Measurements from ENCODE around the gene CHRNA4.

Gene CHRNA4

DNA sequence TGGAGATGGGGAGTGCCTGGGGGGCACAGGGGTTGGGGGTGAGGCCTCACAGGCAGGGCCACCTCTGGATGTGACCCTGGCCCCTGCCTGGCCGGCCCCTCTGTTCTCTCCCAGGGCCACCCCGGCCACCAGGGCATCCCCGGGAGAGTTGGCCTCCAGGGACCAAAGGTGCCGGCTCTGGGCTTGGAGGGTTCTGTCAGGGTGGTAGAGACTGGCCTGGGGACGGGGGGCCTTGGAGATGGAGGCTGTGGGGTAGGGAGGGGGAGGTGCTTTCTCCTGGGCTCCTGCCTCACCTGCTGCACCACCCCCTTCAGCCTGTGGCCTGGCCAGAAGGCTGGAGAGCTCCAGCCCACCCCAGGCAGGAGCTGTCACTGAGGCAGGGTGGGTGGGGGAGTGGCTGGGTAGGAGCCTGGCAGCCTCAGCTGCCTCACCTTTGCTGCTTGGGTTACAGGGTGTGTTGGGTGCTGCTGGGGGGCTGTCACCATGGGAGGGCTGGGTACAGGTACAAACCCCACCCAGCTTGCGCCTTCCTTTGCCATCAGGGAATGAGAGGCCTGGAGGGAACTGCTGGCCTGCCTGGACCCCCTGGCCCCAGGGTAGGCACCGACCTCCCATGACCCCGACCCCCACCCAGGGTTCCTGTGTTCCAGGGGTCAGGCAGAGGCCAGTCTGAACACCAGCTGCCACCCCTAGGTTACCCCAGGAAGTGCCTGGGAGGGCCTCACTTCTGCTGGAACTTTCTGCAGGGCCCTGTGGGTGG, 35.4 kb downstream of the CHRNA4 start:
- Histone ChIP-seq H3K27me3 (ENCODE audit: insufficient read depth, low read length) (no peaks in the 10 kb centered on the region), H3K9ac (ENCODE audit: low read depth, low read length) (no peak overlapping the region), H3K36me3 (ENCODE audit: insufficient read depth, low read length) (no peaks in the 10 kb centered on the region), H3K9me3 (ENCODE audit: insufficient read depth, low read depth, low read length) (no peaks in the 10 kb centered on the region), H3K4me3 (ENCODE audit: low read length) (no peak overlapping the region), H3K4me1 (ENCODE audit: insufficient read depth, low read length) (0 out of 2 replicates have a peak, but pooled peaks cover 4% of the 10 kb centered on the region), H3K27ac (ENCODE audit: low read depth, low read length) (no peak overlapping the region)
- 91% methylated on average over 8 of the region's 8 CpGs for WGBS

DNA sequence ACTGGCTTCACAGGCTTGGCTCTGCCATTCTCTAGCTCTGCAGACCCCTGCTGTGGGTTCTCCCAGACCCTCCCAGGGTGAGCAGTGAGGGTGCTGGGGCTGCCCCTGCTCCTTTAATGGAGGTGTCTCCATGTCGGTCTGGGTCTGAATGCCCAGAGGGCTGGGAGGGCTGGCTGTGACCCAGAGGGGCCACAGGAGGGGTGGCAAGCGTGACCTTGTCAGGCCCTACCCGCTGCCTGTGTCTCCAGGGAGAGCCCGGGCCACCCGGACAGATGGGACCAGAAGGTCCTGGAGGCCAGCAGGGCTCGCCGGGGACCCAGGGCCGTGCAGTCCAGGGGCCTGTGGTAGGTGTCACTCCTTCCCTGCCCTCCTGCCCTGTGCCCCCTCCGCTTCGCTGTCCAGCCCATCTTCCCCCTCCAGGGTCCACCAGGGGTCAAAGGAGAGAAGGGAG, 36.1 kb downstream of the CHRNA4 start:
- H3K36me3 ChIP-seq (ENCODE audit: insufficient read depth, low read length), result no peaks in the 10 kb centered on the region
- no peaks in the 10 kb centered on the region for H3K9me3 ChIP-seq (ENCODE audit: insufficient read depth, low read depth, low read length)
- H3K4me1 ChIP-seq (ENCODE audit: insufficient read depth, low read length), result 0 out of 2 replicates have a peak, but pooled peaks cover 4% of the 10 kb centered on the region
- no peak overlapping the region for H3K27ac ChIP-seq (ENCODE audit: low read depth, low read length)
- H3K9ac ChIP-seq (ENCODE audit: low read depth, low read length), result no peak overlapping the region
- WGBS, result 93% methylated on average over 8 of the region's 10 CpGs
- H3K4me3 ChIP-seq (ENCODE audit: low read length), result no peak overlapping the region
- no peaks in the 10 kb centered on the region for H3K27me3 ChIP-seq (ENCODE audit: insufficient read depth, low read length)

- 0 out of 2 replicates have a peak, but pooled peaks cover 4% of the 10 kb centered on the region for H3K4me1 ChIP-seq (ENCODE audit: insufficient read depth, low read length)
- H3K9ac ChIP-seq (ENCODE audit: low read depth, low read length), result no peak overlapping the region
- H3K27me3 ChIP-seq (ENCODE audit: insufficient read depth, low read length), result no peaks in the 10 kb centered on the region
- H3K27ac ChIP-seq (ENCODE audit: low read depth, low read length), result no peak overlapping the region
- H3K9me3 ChIP-seq (ENCODE audit: insufficient read depth, low read depth, low read length), result no peaks in the 10 kb centered on the region
- no peaks in the 10 kb centered on the region for H3K36me3 ChIP-seq (ENCODE audit: insufficient read depth, low read length)
- no peak overlapping the region for H3K4me3 ChIP-seq (ENCODE audit: low read length)
- WGBS, result 85% methylated on average over 18 of the region's 18 CpGs
Observed at GRCh38 chr20:63323357-63323981, 37.7 kb downstream of the CHRNA4 start.

GRCh38 chr20:63322933-63323273, 38.2 kb downstream of the CHRNA4 start:
- Histone ChIP-seq H3K4me3 (ENCODE audit: low read length) (no peak overlapping the region), H3K27me3 (ENCODE audit: insufficient read depth, low read length) (no peaks in the 10 kb centered on the region), H3K4me1 (ENCODE audit: insufficient read depth, low read length) (0 out of 2 replicates have a peak, but pooled peaks cover 4% of the 10 kb centered on the region), H3K9ac (ENCODE audit: low read depth, low read length) (no peak overlapping the region), H3K27ac (ENCODE audit: low read depth, low read length) (no peak overlapping the region), H3K36me3 (ENCODE audit: insufficient read depth, low read length) (no peaks in the 10 kb centered on the region), H3K9me3 (ENCODE audit: insufficient read depth, low read depth, low read length) (no peaks in the 10 kb centered on the region)
- 79% methylated on average over 15 of the region's 15 CpGs for WGBS

DNA sequence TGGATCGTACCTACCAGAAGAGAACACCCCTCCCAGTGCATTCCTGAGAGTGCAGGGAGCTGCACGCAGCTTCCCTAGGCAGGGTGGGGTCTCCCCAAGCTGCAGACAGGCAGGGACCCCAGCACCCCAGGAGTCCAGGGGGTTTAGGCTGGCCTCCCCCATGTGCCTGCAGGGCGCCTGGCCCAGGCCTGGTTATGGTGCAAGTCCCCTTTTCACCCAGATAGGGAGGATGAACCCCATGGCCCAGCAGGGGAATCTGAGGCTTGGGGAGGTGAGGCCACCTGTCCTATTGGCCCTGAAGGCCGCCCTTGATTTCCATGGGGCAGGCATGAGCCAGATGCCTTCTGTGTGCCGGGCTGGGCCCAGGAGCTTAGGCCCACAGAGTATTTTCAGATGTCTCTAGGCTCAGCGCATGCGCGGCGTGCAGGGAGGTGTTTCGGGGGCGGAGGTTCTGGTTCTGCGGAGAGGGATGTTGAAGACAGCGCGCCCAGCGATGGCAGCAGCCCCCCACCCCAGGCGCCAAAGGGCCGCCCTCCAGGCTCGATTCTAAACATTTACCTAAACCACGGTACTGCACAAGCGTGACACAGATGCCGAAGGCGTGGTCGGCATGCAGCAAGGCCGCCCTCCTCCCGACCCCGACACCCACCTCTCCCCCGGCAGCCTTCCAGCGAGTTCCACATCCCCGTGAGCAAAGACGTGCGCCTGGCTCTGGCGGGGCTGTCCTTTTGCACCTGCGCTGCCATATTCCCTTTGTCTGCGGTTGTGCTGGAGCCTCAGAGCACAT, 38.8 kb downstream of the CHRNA4 start:
- Histone ChIP-seq H3K36me3 (ENCODE audit: insufficient read depth, low read length) (no peaks in the 10 kb centered on the region), H3K27me3 (ENCODE audit: insufficient read depth, low read length) (no peaks in the 10 kb centered on the region), H3K9ac (ENCODE audit: low read depth, low read length) (no peak overlapping the region), H3K4me3 (ENCODE audit: low read length) (no peak overlapping the region), H3K27ac (ENCODE audit: low read depth, low read length) (no peak overlapping the region), H3K4me1 (ENCODE audit: insufficient read depth, low read length) (0 out of 2 replicates have a peak, but pooled peaks cover 4% of the 10 kb centered on the region), H3K9me3 (ENCODE audit: insufficient read depth, low read depth, low read length) (no peaks in the 10 kb centered on the region)
- 93% methylated on average over 34 of the region's 34 CpGs for WGBS

DNA sequence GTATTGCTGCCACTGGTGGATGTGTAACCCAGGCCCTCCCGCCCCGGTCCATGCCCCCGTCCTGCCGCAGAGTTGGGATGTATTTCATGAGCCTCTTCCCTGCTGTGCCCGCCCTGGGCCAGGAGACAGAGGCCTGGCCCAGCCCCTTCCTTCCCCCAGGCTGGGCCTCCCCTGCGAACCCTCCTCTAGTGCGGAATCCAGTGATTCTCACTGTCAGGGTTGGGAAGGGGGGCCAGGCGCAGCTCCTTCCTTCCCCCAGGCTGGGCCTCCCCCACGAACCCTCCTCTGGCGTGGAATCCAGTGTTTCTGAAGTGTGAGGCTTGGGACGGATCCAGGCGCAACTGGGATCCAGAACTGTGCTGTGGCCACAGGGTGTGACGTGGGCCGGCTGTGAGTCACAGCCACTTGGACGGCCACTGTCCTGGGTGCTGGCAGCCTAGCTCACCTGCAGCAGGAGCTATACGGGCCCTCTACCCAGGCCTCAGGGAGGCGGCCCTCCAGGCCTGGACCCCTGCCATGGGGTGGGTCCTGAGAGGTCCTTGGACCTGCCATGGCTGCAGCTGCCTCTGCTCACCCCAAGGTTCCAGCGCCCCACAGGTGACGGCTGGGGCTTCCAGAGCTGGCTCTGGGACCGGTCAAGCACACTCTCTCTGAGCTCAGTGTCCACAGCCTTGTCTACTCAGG, 39.9 kb downstream of the CHRNA4 start:
- 0 out of 2 replicates have a peak, but pooled peaks cover 4% of the 10 kb centered on the region for H3K4me1 ChIP-seq (ENCODE audit: insufficient read depth, low read length)
- H3K27ac ChIP-seq (ENCODE audit: low read depth, low read length), result no peak overlapping the region
- H3K9ac ChIP-seq (ENCODE audit: low read depth, low read length), result no peak overlapping the region
- no peaks in the 10 kb centered on the region for H3K9me3 ChIP-seq (ENCODE audit: insufficient read depth, low read depth, low read length)
- no peaks in the 10 kb centered on the region for H3K27me3 ChIP-seq (ENCODE audit: insufficient read depth, low read length)
- no peaks in the 10 kb centered on the region for H3K36me3 ChIP-seq (ENCODE audit: insufficient read depth, low read length)
- H3K4me3 ChIP-seq (ENCODE audit: low read length), result no peak overlapping the region
- WGBS, result 84% methylated on average over 20 of the region's 20 CpGs

- WGBS, result 89% methylated on average over 10 of the region's 10 CpGs
Observed at GRCh38 chr20:63320616-63321147, 40.5 kb downstream of the CHRNA4 start.

DNA sequence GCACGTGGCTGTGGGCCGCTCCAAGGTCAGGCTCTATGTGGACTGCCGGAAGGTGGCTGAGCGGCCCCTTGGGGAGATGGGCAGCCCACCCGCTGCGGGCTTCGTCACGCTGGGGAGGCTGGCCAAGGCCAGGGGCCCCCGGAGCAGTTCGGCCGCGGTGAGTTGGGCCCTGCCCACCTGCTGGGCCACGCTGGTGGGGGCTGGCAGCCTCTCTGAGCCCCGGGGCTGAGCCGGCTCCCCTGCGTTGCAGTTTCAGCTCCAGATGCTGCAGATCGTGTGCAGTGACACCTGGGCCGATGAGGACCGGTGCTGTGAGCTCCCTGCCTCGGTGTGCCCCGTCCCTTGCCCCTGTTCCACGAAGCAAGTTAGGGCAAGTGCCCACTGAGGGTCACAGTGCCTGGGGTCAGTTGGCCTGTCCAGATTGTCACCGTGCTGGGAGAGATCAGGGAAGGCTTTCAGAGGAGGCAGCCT, 41.1 kb downstream of the CHRNA4 start:
- H3K27ac ChIP-seq (ENCODE audit: low read depth, low read length), result no peak overlapping the region
- WGBS, result 89% methylated on average over 23 of the region's 23 CpGs

More at GRCh38 chr20:63320616-63321147, 40.5 kb downstream of the CHRNA4 start:
- Histone ChIP-seq H3K27me3 (ENCODE audit: insufficient read depth, low read length) (no peaks in the 10 kb centered on the region), H3K9ac (ENCODE audit: low read depth, low read length) (no peak overlapping the region), H3K36me3 (ENCODE audit: insufficient read depth, low read length) (no peaks in the 10 kb centered on the region), H3K9me3 (ENCODE audit: insufficient read depth, low read depth, low read length) (no peaks in the 10 kb centered on the region), H3K4me1 (ENCODE audit: insufficient read depth, low read length) (0 out of 2 replicates have a peak, but pooled peaks cover 4% of the 10 kb centered on the region), H3K4me3 (ENCODE audit: low read length) (no peak overlapping the region), H3K27ac (ENCODE audit: low read depth, low read length) (no peak overlapping the region)

GRCh38 chr20:63319164-63320040, 41.7 kb downstream of the CHRNA4 start:
- no peak overlapping the region for H3K27ac ChIP-seq (ENCODE audit: low read depth, low read length)
- H3K9ac ChIP-seq (ENCODE audit: low read depth, low read length), result no peak overlapping the region
- H3K9me3 ChIP-seq (ENCODE audit: insufficient read depth, low read depth, low read length), result no peaks in the 10 kb centered on the region
- H3K4me3 ChIP-seq (ENCODE audit: low read length), result no peak overlapping the region
- H3K36me3 ChIP-seq (ENCODE audit: insufficient read depth, low read length), result no peaks in the 10 kb centered on the region
- H3K27me3 ChIP-seq (ENCODE audit: insufficient read depth, low read length), result no peaks in the 10 kb centered on the region
- WGBS, result 93% methylated on average over 25 of the region's 25 CpGs
- H3K4me1 ChIP-seq (ENCODE audit: insufficient read depth, low read length), result 0 out of 2 replicates have a peak, but pooled peaks cover 4% of the 10 kb centered on the region

More for the DNA sequence above, 41.1 kb downstream of the CHRNA4 start:
- Histone ChIP-seq H3K9ac (ENCODE audit: low read depth, low read length) (no peak overlapping the region), H3K4me3 (ENCODE audit: low read length) (no peak overlapping the region), H3K36me3 (ENCODE audit: insufficient read depth, low read length) (no peaks in the 10 kb centered on the region), H3K4me1 (ENCODE audit: insufficient read depth, low read length) (0 out of 2 replicates have a peak, but pooled peaks cover 4% of the 10 kb centered on the region), H3K9me3 (ENCODE audit: insufficient read depth, low read depth, low read length) (no peaks in the 10 kb centered on the region), H3K27me3 (ENCODE audit: insufficient read depth, low read length) (no peaks in the 10 kb centered on the region)
